Fibroblast of skin of left quadriceps (primary cell): ENCODE data around the gene NME7.
"Not testable (repeated sequence)": the region's sequence is repeated elsewhere in the genome, so short reads cannot be mapped to it uniquely, and the experiment has no call there.

ENCODE experiments used
- DNase-seq, 2 experiments: peaks; one replicate each; pipeline ENCODE4 v3.0.0-alpha.2; 2013; ENCODE audit warnings: low read depth in 2 of 2

Gene NME7

GRCh38 chr1:169217636-169218035, 150.0 kb downstream of the NME7 start:
- no peak for DNase-seq

GRCh38 chr1:169214598-169214997, 153.0 kb downstream of the NME7 start:
- no peak for DNase-seq

- no peak for DNase-seq
These were observed 155.5 kb downstream of the NME7 start for GRCh38 chr1:169212088-169212487.

- peak; percentile 52 to 55 for DNase-seq
These were observed 159.6 kb downstream of the NME7 start for GRCh38 chr1:169207797-169208520.

GRCh38 chr1:169204157-169204556, 163.4 kb downstream of the NME7 start:
- DNase-seq: no peak

GRCh38 chr1:169202791-169203665, 164.6 kb downstream of the NME7 start:
- DNase-seq: no peak

- DNase-seq: peak; percentile 80 to 83
These were observed 166.4 kb downstream of the NME7 start for GRCh38 chr1:169201084-169201619.

- no peak for DNase-seq
These were observed 167.3 kb downstream of the NME7 start for GRCh38 chr1:169200319-169200718.

GRCh38 chr1:169196581-169196980, 171.0 kb downstream of the NME7 start:
- no peak for DNase-seq

GRCh38 chr1:169196161-169196560, 171.4 kb downstream of the NME7 start:
- DNase-seq: no peak

- DNase-seq: no peak
These were observed 174.3 kb downstream of the NME7 start for GRCh38 chr1:169193191-169193850.

- no peak for DNase-seq
These were observed 181.5 kb downstream of the NME7 start for GRCh38 chr1:169186106-169186505.

- no peak for DNase-seq
These were observed 182.8 kb downstream of the NME7 start for GRCh38 chr1:169184812-169185211.

- DNase-seq: no peak
These were observed 187.4 kb downstream of the NME7 start for GRCh38 chr1:169180174-169180573.

- not testable (repeated sequence) for DNase-seq
These were observed 188.2 kb downstream of the NME7 start for GRCh38 chr1:169179431-169179830.

GRCh38 chr1:169175461-169175860, 192.1 kb downstream of the NME7 start:
- DNase-seq: peak; percentile 68 to 69

- DNase-seq: no peak
These were observed 204.5 kb downstream of the NME7 start for GRCh38 chr1:169163059-169163458.

- DNase-seq: no peak
These were observed 206.0 kb downstream of the NME7 start for GRCh38 chr1:169161496-169162194.

- DNase-seq: no peak
These were observed 206.6 kb downstream of the NME7 start for GRCh38 chr1:169160845-169161495.

GRCh38 chr1:169156580-169156979, 211.0 kb downstream of the NME7 start:
- no peak for DNase-seq

- DNase-seq: no peak
These were observed 211.9 kb downstream of the NME7 start for GRCh38 chr1:169155675-169156074.
